H7 (cell line): Measurements from ENCODE around the gene USP49. TPM values are rescaled to one million over a fixed set of nuclear protein-coding genes. Genes with fewer than 3 reads are reported as not detected.

Source experiments
- DNase-seq: peaks from one replicate; pipeline ENCODE4 v3.0.0; 2012
- H3K27me3 ChIP-seq: 2 replicates; pipeline ENCODE4 v1.6.0; 2011; ENCODE audit warnings: mild to moderate bottlenecking, low read length; ENCODE audit not compliant: control insufficient read depth, insufficient read depth
- H3K36me3 ChIP-seq: replicated peaks from 2 replicates; pipeline ENCODE4 v1.5.1; 2011; ENCODE audit warnings: low read length; ENCODE audit not compliant: control insufficient read depth, insufficient read depth
- H3K4me3 ChIP-seq: 2 replicates; pipeline ENCODE4 v1.5.1; 2011; ENCODE audit warnings: low read depth, mild to moderate bottlenecking, control low read depth, low read length, moderate library complexity; ENCODE audit not compliant: insufficient read depth
- total RNA-seq: library from RNA; depleted of rRNA; stranded (reverse); fragments of >200 nt; shearing (Covaris generic); gene quantifications from 2 replicates; pipeline ENCODE4 v1.2.3, GENCODE V29; 2014

The USP49 gene
- total RNA-seq, 1 experiment from 2014 or later = 2.9 TPM

GRCh38 chr6:41909727-41910126 is 14.6 kb upstream of the USP49 start:
- peaks cover 30% of the 10 kb centered on the region for H3K36me3 ChIP-seq
- no peaks in the 10 kb centered on the region for H3K27me3 ChIP-seq
- H3K4me3 ChIP-seq = no peak overlapping the region
- no peak for DNase-seq

GRCh38 chr6:41901882-41902519 is 6.8 kb upstream of the USP49 start:
- peaks cover 15% of the 10 kb centered on the region for H3K36me3 ChIP-seq
- H3K27me3 ChIP-seq = no peaks in the 10 kb centered on the region
- H3K4me3 ChIP-seq = no peak overlapping the region
- peak; percentile 55 for DNase-seq

GRCh38 chr6:41900861-41901260 is 5.7 kb upstream of the USP49 start:
- Histone ChIP-seq H3K4me3 (no peak overlapping the region), H3K27me3 (no peaks in the 10 kb centered on the region), H3K36me3 (peaks cover 9% of the 10 kb centered on the region)
- no peak for DNase-seq

- Histone ChIP-seq H3K27me3 (no peaks in the 10 kb centered on the region; the same call in 1 of the 2 replicates), H3K4me3 (peak overlapping the region; percentile 54), H3K36me3 (0 out of 2 replicates have a peak, but pooled peaks cover 1% of the 10 kb centered on the region)
- no peak for DNase-seq
Measured at GRCh38 chr6:41896281-41896680, 1.1 kb upstream of the USP49 start.

GRCh38 chr6:41894366-41895299 is 542 bp downstream of the USP49 start:
- peak overlapping the region; percentile 68 for H3K4me3 ChIP-seq
- no peak for DNase-seq
- H3K36me3 ChIP-seq = no peaks in the 10 kb centered on the region
- H3K27me3 ChIP-seq = no peaks in the 10 kb centered on the region; the same call in 1 of the 2 replicates

GRCh38 chr6:41892921-41893564 is 2.1 kb downstream of the USP49 start:
- Histone ChIP-seq H3K4me3 (no peak overlapping the region), H3K27me3 (no peaks in the 10 kb centered on the region; the same call in 1 of the 2 replicates), H3K36me3 (no peaks in the 10 kb centered on the region)
- DNase-seq = no peak

- Histone ChIP-seq H3K36me3 (no peaks in the 10 kb centered on the region), H3K27me3 (no peaks in the 10 kb centered on the region), H3K4me3 (no peak overlapping the region)
- no peak for DNase-seq
Measured at GRCh38 chr6:41887331-41887751, 7.8 kb downstream of the USP49 start.

GRCh38 chr6:41885930-41886329 is 9.2 kb downstream of the USP49 start:
- Histone ChIP-seq H3K4me3 (no peak overlapping the region), H3K27me3 (no peaks in the 10 kb centered on the region), H3K36me3 (no peaks in the 10 kb centered on the region)
- no peak for DNase-seq

GRCh38 chr6:41884957-41885356 is 10.2 kb downstream of the USP49 start:
- Histone ChIP-seq H3K27me3 (no peaks in the 10 kb centered on the region), H3K4me3 (no peak overlapping the region), H3K36me3 (no peaks in the 10 kb centered on the region)
- no peak for DNase-seq

GRCh38 chr6:41881506-41881905 is 13.7 kb downstream of the USP49 start:
- no peaks in the 10 kb centered on the region for H3K36me3 ChIP-seq
- no peak for DNase-seq
- H3K4me3 ChIP-seq = no peak overlapping the region
- H3K27me3 ChIP-seq = no peaks in the 10 kb centered on the region

- DNase-seq = no peak
- Histone ChIP-seq H3K4me3 (no peak overlapping the region), H3K36me3 (no peaks in the 10 kb centered on the region), H3K27me3 (no peaks in the 10 kb centered on the region)
Measured at GRCh38 chr6:41878961-41879405, 16.2 kb downstream of the USP49 start.

GRCh38 chr6:41878246-41878645 is 16.9 kb downstream of the USP49 start:
- H3K27me3 ChIP-seq = no peaks in the 10 kb centered on the region
- H3K36me3 ChIP-seq = no peaks in the 10 kb centered on the region
- DNase-seq = no peak
- H3K4me3 ChIP-seq = no peak overlapping the region

- no peak overlapping the region for H3K4me3 ChIP-seq
Measured at GRCh38 chr6:41877051-41877680, 18.0 kb downstream of the USP49 start.

GRCh38 chr6:41874741-41875140 is 20.4 kb downstream of the USP49 start:
- DNase-seq = no peak
- H3K4me3 ChIP-seq = no peak overlapping the region

More at GRCh38 chr6:41877051-41877680, 18.0 kb downstream of the USP49 start:
- H3K36me3 ChIP-seq = no peaks in the 10 kb centered on the region
- H3K27me3 ChIP-seq = no peaks in the 10 kb centered on the region
- no peak for DNase-seq

More at GRCh38 chr6:41874741-41875140, 20.4 kb downstream of the USP49 start:
- no peaks in the 10 kb centered on the region for H3K36me3 ChIP-seq
- H3K27me3 ChIP-seq = no peaks in the 10 kb centered on the region
